GM18873 (cell line): ENCODE results near the gene TTC23.
A peak's percentile ranks its signal among the peaks of the same experiment; 100 is the strongest.

ENCODE experiments used
- ATAC-seq: cut with Tn5 transposase; IDR thresholded peaks from one replicate; pipeline ENCODE4 v1.9.1; 2021; ENCODE audit warnings: mild to moderate bottlenecking, moderate library complexity, moderate number of reproducible peaks; ENCODE audit not compliant: unreplicated experiment, low FRiP score

The TTC23 gene

GRCh38 chr15:99249270-99249841 is at the start of gene TTC23:
Gene TTC23, minus strand, starts transcription at chr15:99249581. Its CDS starts 20,869 bp downstream, at chr15:99228712.
- no peak for ATAC-seq

- no peak for ATAC-seq
Measured at GRCh38 chr15:99296386-99296785, 47.0 kb upstream of the TTC23 start.

- no peak for ATAC-seq
Measured at GRCh38 chr15:99295840-99296239, 46.5 kb upstream of the TTC23 start.

GRCh38 chr15:99291643-99292042 is 42.3 kb upstream of the TTC23 start:
- no peak for ATAC-seq

- ATAC-seq = no peak
Measured at GRCh38 chr15:99283717-99284116, 34.3 kb upstream of the TTC23 start.

- no peak for ATAC-seq
Measured at GRCh38 chr15:99282586-99282985, 33.2 kb upstream of the TTC23 start.

GRCh38 chr15:99282121-99282520 is 32.7 kb upstream of the TTC23 start:
- ATAC-seq = no peak

- no peak for ATAC-seq
Measured at GRCh38 chr15:99279827-99280226, 30.4 kb upstream of the TTC23 start.

GRCh38 chr15:99279290-99279689 is 29.9 kb upstream of the TTC23 start:
- no peak for ATAC-seq

- ATAC-seq = no peak
Measured at GRCh38 chr15:99275525-99276128, 26.2 kb upstream of the TTC23 start.

GRCh38 chr15:99275061-99275460 is 25.7 kb upstream of the TTC23 start:
- no peak for ATAC-seq

- ATAC-seq = no peak
Measured at GRCh38 chr15:99273801-99274200, 24.4 kb upstream of the TTC23 start.

- no peak for ATAC-seq
Measured at GRCh38 chr15:99268431-99268830, 19.1 kb upstream of the TTC23 start.

GRCh38 chr15:99267957-99268356 is 18.6 kb upstream of the TTC23 start:
- ATAC-seq = no peak

- ATAC-seq = no peak
Measured at GRCh38 chr15:99265541-99266070, 16.2 kb upstream of the TTC23 start.

- no peak for ATAC-seq
Measured at GRCh38 chr15:99264125-99264524, 14.7 kb upstream of the TTC23 start.

GRCh38 chr15:99257107-99257750 is 7.8 kb upstream of the TTC23 start:
- ATAC-seq = no peak

GRCh38 chr15:99253381-99254090 is 4.2 kb upstream of the TTC23 start:
- ATAC-seq = no peak

- ATAC-seq = no peak
Measured at GRCh38 chr15:99252326-99252725, 2.9 kb upstream of the TTC23 start.

- peak; percentile 97 for ATAC-seq
Measured at GRCh38 chr15:99250857-99251841, 1.8 kb upstream of the TTC23 start, which contains the start of gene LRRC28. Gene LRRC28, plus strand, starts transcription at chr15:99251481. Its CDS starts 4,477 bp downstream, at chr15:99255958.
